OCI-LY1 (cell line): ENCODE data around the gene LAMC2.

Experiments used
- H2AFZ ChIP-seq: fragments of 200-600 bp; sonication (generic), shearing (Covaris generic); 2 replicates; pipeline ENCODE4 v1.6.0; 2014; ENCODE audit warnings: antibody characterized with exemption, mild to moderate bottlenecking, low read length
- H3F3A ChIP-seq: fragments of 200-600 bp; sonication (generic), shearing (Covaris generic); 2 replicates; pipeline ENCODE4 v1.6.0; 2014; ENCODE audit warnings: mild to moderate bottlenecking, antibody characterized with exemption, low read length, moderate library complexity; ENCODE audit not compliant: insufficient read depth
- H3K27ac ChIP-seq: fragments of 200-600 bp; sonication (generic); 2 replicates; pipeline ENCODE4 v1.5.1; 2014; ENCODE audit warnings: low read length, mixed run types, mild to moderate bottlenecking, low read depth; ENCODE audit not compliant: poor library complexity, severe bottlenecking
- H3K27me3 ChIP-seq: fragments of 200-600 bp; sonication (generic); 2 replicates; pipeline ENCODE4 v1.6.0; 2014; ENCODE audit warnings: antibody characterized with exemption, mild to moderate bottlenecking, low read length, moderate library complexity; ENCODE audit not compliant: insufficient read depth
- H3K36me3 ChIP-seq: fragments of 200-600 bp; sonication (generic); 2 replicates; pipeline ENCODE4 v1.6.1; 2014; ENCODE audit warnings: mild to moderate bottlenecking, antibody characterized with exemption, low read length, moderate library complexity, mixed read lengths; ENCODE audit not compliant: insufficient read depth
- H3K4me1 ChIP-seq: fragments of 200-600 bp; sonication (generic); 2 replicates; pipeline ENCODE4 v1.5.1; 2014; ENCODE audit warnings: mild to moderate bottlenecking, low read length, moderate library complexity; ENCODE audit not compliant: insufficient read depth, severe bottlenecking
- H3K4me2 ChIP-seq: fragments of 200-600 bp; sonication (generic), shearing (Covaris generic); 2 replicates; pipeline ENCODE4 v1.6.1; 2014; ENCODE audit warnings: low read length
- H3K4me3 ChIP-seq: fragments of 200-600 bp; sonication (generic); 2 replicates; pipeline ENCODE4 v1.5.1; 2014; ENCODE audit warnings: low read length, low read depth, mild to moderate bottlenecking, mixed read lengths; ENCODE audit not compliant: poor library complexity, severe bottlenecking
- H3K79me2 ChIP-seq: fragments of 200-600 bp; shearing (Covaris generic); 2 replicates; pipeline ENCODE4 v1.6.1; 2016; ENCODE audit warnings: mixed run types, low read length, mixed read lengths; ENCODE audit not compliant: insufficient read depth
- H3K9ac ChIP-seq: fragments of 200-600 bp; sonication (generic), shearing (Covaris generic); 2 replicates; pipeline ENCODE4 v1.6.1; 2014; ENCODE audit warnings: mild to moderate bottlenecking, low read length, mixed read lengths
- H3K9me2 ChIP-seq: fragments of 200-600 bp; sonication (generic), shearing (Covaris generic); 2 replicates; pipeline ENCODE4 v1.6.1; 2014; ENCODE audit warnings: low read depth, mild to moderate bottlenecking, low read length, mixed read lengths
- H3K9me3 ChIP-seq: fragments of 200-600 bp; shearing (Covaris generic); 2 replicates; pipeline ENCODE4 v1.6.1; 2014; ENCODE audit warnings: low read length, mixed read lengths
- H4K20me1 ChIP-seq: fragments of 200-600 bp; sonication (generic), shearing (Covaris generic); 2 replicates; pipeline ENCODE4 v1.6.0; 2016; ENCODE audit warnings: mild to moderate bottlenecking, low read length; ENCODE audit not compliant: insufficient read depth
- EZH2 ChIP-seq: fragments of 200-600 bp; sonication (generic), shearing (Covaris generic); IDR thresholded peaks from 2 replicates; pipeline ENCODE4 v1.8.0; 2017; ENCODE audit warnings: borderline replicate concordance, mixed run types, mild to moderate bottlenecking, antibody characterized with exemption, low read length, moderate library complexity, mixed read lengths
- TF ChIP-seq, protein P1 (sequence below): fragments of 200-600 bp; sonication (generic), shearing (Covaris generic); IDR thresholded peaks from 2 replicates; pipeline ENCODE4 v1.5.1; 2017; ENCODE audit warnings: mild to moderate bottlenecking, antibody characterized with exemption, low read length, moderate library complexity, mixed read lengths

The LAMC2 gene

DNA sequence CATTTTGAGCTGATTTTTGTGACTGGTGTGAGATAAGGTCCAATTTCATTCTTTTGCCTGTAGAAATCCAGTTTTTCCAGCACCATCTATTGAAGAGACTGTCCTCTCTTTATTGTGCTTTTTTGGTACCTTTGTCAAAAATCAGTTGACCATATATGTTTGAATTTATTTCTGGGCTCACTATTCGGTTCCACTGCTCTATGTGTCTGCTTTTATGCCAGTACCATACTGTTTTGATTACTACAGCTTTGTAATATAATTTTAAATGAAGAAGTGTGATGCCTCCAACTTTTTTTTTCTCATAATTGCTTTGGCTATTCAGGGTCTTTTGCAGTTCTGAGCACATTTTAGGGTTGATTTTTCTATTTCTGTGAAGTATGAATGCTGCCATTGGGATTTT, 69.0 kb downstream of the LAMC2 start:
- Histone ChIP-seq H3K27me3 (no peaks in the 10 kb centered on the region), H2AFZ (no peak overlapping the region), H3K4me2 (no peak overlapping the region), H3K27ac (no peak overlapping the region), H3K9me2 (no peaks in the 10 kb centered on the region), H3K4me3 (no peak overlapping the region), H3K4me1 (no peaks in the 10 kb centered on the region), H3K79me2 (no peaks in the 10 kb centered on the region), H3F3A (no peaks in the 10 kb centered on the region), H3K9me3 (peaks cover 4% of the 10 kb centered on the region), H3K36me3 (no peaks in the 10 kb centered on the region), H3K9ac (no peak overlapping the region), H4K20me1 (no peaks in the 10 kb centered on the region)
- TF ChIP-seq EZH2: no peak

- Histone ChIP-seq H3K36me3 (no peaks in the 10 kb centered on the region), H3K4me2 (no peak overlapping the region), H2AFZ (no peak overlapping the region)
Measured at GRCh38 chr1:183259924-183260323, 73.9 kb downstream of the LAMC2 start.

GRCh38 chr1:183262628-183263200, 76.7 kb downstream of the LAMC2 start:
- no peaks in the 10 kb centered on the region; the same call in 1 of the 2 replicates for H3K27me3 ChIP-seq
- no peaks in the 10 kb centered on the region for H4K20me1 ChIP-seq
- no peak overlapping the region for H3K27ac ChIP-seq
- no peak overlapping the region for H3K4me3 ChIP-seq
- TF ChIP-seq, protein P1, sequence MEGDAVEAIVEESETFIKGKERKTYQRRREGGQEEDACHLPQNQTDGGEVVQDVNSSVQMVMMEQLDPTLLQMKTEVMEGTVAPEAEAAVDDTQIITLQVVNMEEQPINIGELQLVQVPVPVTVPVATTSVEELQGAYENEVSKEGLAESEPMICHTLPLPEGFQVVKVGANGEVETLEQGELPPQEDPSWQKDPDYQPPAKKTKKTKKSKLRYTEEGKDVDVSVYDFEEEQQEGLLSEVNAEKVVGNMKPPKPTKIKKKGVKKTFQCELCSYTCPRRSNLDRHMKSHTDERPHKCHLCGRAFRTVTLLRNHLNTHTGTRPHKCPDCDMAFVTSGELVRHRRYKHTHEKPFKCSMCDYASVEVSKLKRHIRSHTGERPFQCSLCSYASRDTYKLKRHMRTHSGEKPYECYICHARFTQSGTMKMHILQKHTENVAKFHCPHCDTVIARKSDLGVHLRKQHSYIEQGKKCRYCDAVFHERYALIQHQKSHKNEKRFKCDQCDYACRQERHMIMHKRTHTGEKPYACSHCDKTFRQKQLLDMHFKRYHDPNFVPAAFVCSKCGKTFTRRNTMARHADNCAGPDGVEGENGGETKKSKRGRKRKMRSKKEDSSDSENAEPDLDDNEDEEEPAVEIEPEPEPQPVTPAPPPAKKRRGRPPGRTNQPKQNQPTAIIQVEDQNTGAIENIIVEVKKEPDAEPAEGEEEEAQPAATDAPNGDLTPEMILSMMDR: no peak
- TF ChIP-seq EZH2: no peak
- H2AFZ ChIP-seq: no peak overlapping the region
- no peaks in the 10 kb centered on the region for H3K9me2 ChIP-seq
- H3K4me2 ChIP-seq: no peak overlapping the region
- H3K36me3 ChIP-seq: no peaks in the 10 kb centered on the region
- H3F3A ChIP-seq: no peaks in the 10 kb centered on the region
- no peaks in the 10 kb centered on the region for H3K9me3 ChIP-seq
- no peaks in the 10 kb centered on the region for H3K79me2 ChIP-seq
- H3K4me1 ChIP-seq: no peaks in the 10 kb centered on the region
- H3K9ac ChIP-seq: no peak overlapping the region

More at GRCh38 chr1:183259924-183260323, 73.9 kb downstream of the LAMC2 start:
- no peak overlapping the region for H3K27ac ChIP-seq
- peaks cover 4% of the 10 kb centered on the region for H3K9me3 ChIP-seq
- no peak overlapping the region for H3K4me3 ChIP-seq
- TF ChIP-seq, protein P1: no peak
- no peak for TF ChIP-seq EZH2
- H3K27me3 ChIP-seq: no peaks in the 10 kb centered on the region; the same call in 1 of the 2 replicates
- no peak overlapping the region for H3K9ac ChIP-seq
- H4K20me1 ChIP-seq: no peaks in the 10 kb centered on the region
- H3F3A ChIP-seq: no peaks in the 10 kb centered on the region
- H3K4me1 ChIP-seq: no peaks in the 10 kb centered on the region
- no peaks in the 10 kb centered on the region for H3K9me2 ChIP-seq
- no peaks in the 10 kb centered on the region for H3K79me2 ChIP-seq

DNA sequence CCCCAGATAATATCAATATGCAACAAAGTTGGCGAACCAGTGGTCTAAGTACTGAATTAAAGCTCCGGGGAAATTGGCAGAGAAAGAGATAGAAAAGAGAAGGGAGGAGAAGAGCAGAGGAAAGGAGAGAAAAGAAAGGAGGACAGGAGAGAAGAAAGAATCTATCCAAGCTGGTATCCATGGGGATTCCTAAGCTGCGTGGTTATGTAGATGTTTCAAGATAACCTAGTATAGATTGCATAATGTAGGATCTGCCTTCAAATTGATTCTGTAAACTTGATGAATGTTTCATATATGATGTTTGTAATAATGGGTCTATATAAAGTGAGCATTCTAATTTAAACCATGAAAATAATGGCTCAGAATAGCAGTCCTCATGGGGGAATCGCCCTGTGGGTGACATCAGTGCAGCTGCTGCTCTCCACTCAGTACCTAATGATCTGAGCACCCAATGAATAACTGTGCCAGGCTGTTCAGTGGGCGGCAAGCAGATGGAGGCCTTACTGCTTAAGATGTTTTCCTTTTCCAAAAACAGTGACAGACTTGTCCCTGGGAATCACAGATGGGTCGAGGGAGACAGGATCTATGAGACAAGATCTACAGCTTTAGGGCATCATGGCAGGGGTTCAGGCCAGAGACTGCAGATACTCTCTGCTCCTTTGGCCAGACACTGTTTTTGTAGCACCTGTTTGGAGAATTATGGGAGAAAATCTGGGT, 78.0 kb downstream of the LAMC2 start:
- H3K9ac ChIP-seq: no peak overlapping the region
- H3K4me3 ChIP-seq: no peak overlapping the region

More for the DNA sequence above, 78.0 kb downstream of the LAMC2 start:
- no peaks in the 10 kb centered on the region for H3K36me3 ChIP-seq
- H3F3A ChIP-seq: no peaks in the 10 kb centered on the region
- no peaks in the 10 kb centered on the region; the same call in 1 of the 2 replicates for H3K27me3 ChIP-seq
- no peak overlapping the region for H3K27ac ChIP-seq
- no peaks in the 10 kb centered on the region for H4K20me1 ChIP-seq
- no peaks in the 10 kb centered on the region for H3K9me2 ChIP-seq
- no peaks in the 10 kb centered on the region for H3K9me3 ChIP-seq
- H3K4me1 ChIP-seq: no peaks in the 10 kb centered on the region
- no peaks in the 10 kb centered on the region for H3K79me2 ChIP-seq
- H2AFZ ChIP-seq: no peak overlapping the region
- TF ChIP-seq EZH2: no peak
- TF ChIP-seq, protein P1: no peak
- H3K4me2 ChIP-seq: no peak overlapping the region
